IMR-90 (cell line): ENCODE results near the gene GLCE. TPM values are rescaled to one million over a fixed set of nuclear protein-coding genes. Genes with fewer than 3 reads are reported as not detected.

Source experiments
- ATAC-seq: fragments of 200-7000 bp; cut with Tn5 transposase; 2 replicates; pipeline ENCODE4 v1.9.1; 2020; ENCODE audit warnings: low read depth, mild to moderate bottlenecking, moderate library complexity
- BruUV-seq: library from RNA; stranded (reverse); fragments of 400-500 nt; replicated peaks from 2 replicates; lab custom pipeline; 2021; lab: Mats Ljungman, UMichigan
- CTCF ChIA-PET: fragments of 300-600 bp; formaldehyde crosslinking; extraction: SDS; loops from one replicate; lab custom pipeline; 2021; ENCODE audit warnings: antibody characterized with exemption; lab: Yijun Ruan, JAX
- POLR2A ChIA-PET: fragments of 300-600 bp; sonication (Branson Sonifier 250); formaldehyde crosslinking; loops from one replicate; lab custom pipeline; 2022; ENCODE audit warnings: antibody characterized with exemption; ENCODE audit not compliant: unreplicated experiment; lab: Charles Lee
- DNase-seq: peaks from one replicate; pipeline ENCODE4 v3.0.0; 2013
- H2AFZ ChIP-seq: replicated peaks from 2 replicates; pipeline ENCODE3; 2013; ENCODE audit warnings: low read length, mild to moderate bottlenecking; ENCODE audit not compliant: poor library complexity
- H2AK5ac ChIP-seq: 2 replicates; pipeline ENCODE4 v1.6.1; 2013; ENCODE audit warnings: low read depth, low read length, inconsistent platforms
- H2AK9ac ChIP-seq: replicated peaks from 2 replicates; pipeline ENCODE3; 2013; ENCODE audit warnings: mild to moderate bottlenecking, low read depth, low read length, moderate library complexity; ENCODE audit not compliant: poor library complexity
- H2BK120ac ChIP-seq: 2 replicates; pipeline ENCODE4 v1.6.1; 2013; ENCODE audit warnings: low read depth, low read length, inconsistent platforms
- H2BK15ac ChIP-seq: 3 replicates; pipeline ENCODE4 v1.6.1; 2013; ENCODE audit warnings: low read depth, low read length, inconsistent platforms
- H2BK20ac ChIP-seq: 2 replicates; pipeline ENCODE4 v1.6.1; 2013; ENCODE audit warnings: low read depth, mild to moderate bottlenecking, inconsistent platforms, low read length, moderate library complexity
- H2BK5ac ChIP-seq: 2 replicates; pipeline ENCODE4 v1.6.1; 2013; ENCODE audit warnings: mild to moderate bottlenecking, low read depth, low read length, inconsistent platforms; ENCODE audit not compliant: poor library complexity, severe bottlenecking
- H3K14ac ChIP-seq: replicated peaks from 2 replicates; pipeline ENCODE4 v1.6.1; 2013; ENCODE audit warnings: low read depth, low read length, inconsistent platforms
- H3K18ac ChIP-seq: 2 replicates; pipeline ENCODE4 v1.6.1; 2013; ENCODE audit warnings: low read depth, low read length, control low read depth
- H3K23ac ChIP-seq: 2 replicates; pipeline ENCODE4 v1.6.1; 2013; ENCODE audit warnings: low read depth, low read length, inconsistent platforms
- H3K27ac ChIP-seq: 2 replicates; pipeline ENCODE4 v1.5.1; 2013; ENCODE audit warnings: mild to moderate bottlenecking, control low read depth, low read length; ENCODE audit not compliant: insufficient read depth
- H3K27me3 ChIP-seq: 2 replicates; pipeline ENCODE4 v1.6.1; 2013; ENCODE audit warnings: low read length; ENCODE audit not compliant: control insufficient read depth, insufficient read depth
- H3K36me3 ChIP-seq: 2 replicates; pipeline ENCODE4 v1.6.1; 2013; ENCODE audit warnings: low read length, mixed read lengths; ENCODE audit not compliant: control insufficient read depth, insufficient read depth
- H3K4ac ChIP-seq: 2 replicates; pipeline ENCODE4 v1.6.1; 2013; ENCODE audit warnings: low read depth, low read length, inconsistent platforms
- H3K4me1 ChIP-seq: 2 replicates; pipeline ENCODE4 v1.6.1; 2013; ENCODE audit warnings: low read length, mixed read lengths; ENCODE audit not compliant: control insufficient read depth, insufficient read depth
- H3K4me2 ChIP-seq: 2 replicates; pipeline ENCODE4 v1.6.1; 2013; ENCODE audit warnings: low read depth, mild to moderate bottlenecking, control low read depth, low read length, moderate library complexity
- H3K4me3 ChIP-seq: 2 replicates; pipeline ENCODE4 v1.5.1; 2013; ENCODE audit warnings: low read depth, mild to moderate bottlenecking, control low read depth, low read length, moderate library complexity; ENCODE audit not compliant: insufficient read depth
- H3K56ac ChIP-seq: 2 replicates; pipeline ENCODE4 v1.6.1; 2013; ENCODE audit warnings: low read length, inconsistent platforms; ENCODE audit not compliant: insufficient read depth; ENCODE audit errors: extremely low read depth
- H3K79me1 ChIP-seq, 2 experiments: 2 replicates each; pipeline ENCODE4 v1.6.1; 2013; ENCODE audit warnings: low read length in 2 of 2, inconsistent platforms in 1 of 2, low read depth in 1 of 2
- H3K9ac ChIP-seq: 2 replicates; pipeline ENCODE4 v1.6.1; 2013; ENCODE audit warnings: low read depth, low read length, control low read depth
- H3K9me1 ChIP-seq: 2 replicates; pipeline ENCODE4 v1.6.1; 2013; ENCODE audit warnings: low read length, inconsistent platforms; ENCODE audit not compliant: insufficient read depth
- H3K9me3 ChIP-seq: 2 replicates; pipeline ENCODE4 v1.6.1; 2013; ENCODE audit warnings: low read length; ENCODE audit not compliant: control insufficient read depth, insufficient read depth
- H4K20me1 ChIP-seq: 2 replicates; pipeline ENCODE4 v1.6.1; 2013; ENCODE audit warnings: low read length, inconsistent platforms; ENCODE audit not compliant: insufficient read depth
- H4K5ac ChIP-seq: 2 replicates; pipeline ENCODE4 v1.6.1; 2013; ENCODE audit warnings: mild to moderate bottlenecking, low read depth, low read length, control low read depth
- H4K8ac ChIP-seq, 2 experiments: 2 replicates each; pipeline ENCODE4 v1.6.1; 2013; ENCODE audit warnings: low read depth in 2 of 2, low read length in 2 of 2, control low read depth in 1 of 2, inconsistent platforms in 1 of 2
- H4K91ac ChIP-seq: 2 replicates; pipeline ENCODE4 v1.6.1; 2013; ENCODE audit warnings: low read depth, low read length, inconsistent platforms; ENCODE audit not compliant: insufficient read depth
- BHLHE40 ChIP-seq: fragments of 150-350 bp; IDR thresholded peaks from 2 replicates; pipeline ENCODE4 v1.6.1; 2016; ENCODE audit warnings: mild to moderate bottlenecking, low read depth, low read length
- CTCF ChIP-seq: conservative IDR thresholded peaks from 2 replicates; pipeline ENCODE4 v1.5.1; 2012; ENCODE audit warnings: mild to moderate bottlenecking, low read depth, low read length, improper control_type of control experiment
- ELK1 ChIP-seq: fragments of 150-350 bp; IDR thresholded peaks from 2 replicates; pipeline ENCODE4 v1.6.1; 2016; ENCODE audit warnings: low read depth, mild to moderate bottlenecking, low read length, moderate library complexity, borderline replicate concordance
- FOS ChIP-seq: fragments of 150-350 bp; IDR thresholded peaks from 2 replicates; pipeline ENCODE4 v1.6.1; 2016; ENCODE audit warnings: low read depth, low read length
- MAFK ChIP-seq: IDR thresholded peaks from 2 replicates; pipeline ENCODE4 v1.6.1; 2012; ENCODE audit warnings: low read depth, low read length, improper control_type of control experiment
- MAZ ChIP-seq: IDR thresholded peaks from 2 replicates; pipeline ENCODE4 v1.6.1; 2012; ENCODE audit warnings: low read depth, mild to moderate bottlenecking, low read length, improper control_type of control experiment, moderate library complexity, borderline replicate concordance
- NFE2L2 ChIP-seq: fragments of 150-350 bp; IDR thresholded peaks from 2 replicates; pipeline ENCODE4 v1.6.1; 2016; ENCODE audit warnings: low read depth, mild to moderate bottlenecking, low read length
- RAD21 ChIP-seq: IDR thresholded peaks from 2 replicates; pipeline ENCODE4 v1.6.1; 2012; ENCODE audit warnings: low read length, improper control_type of control experiment
- RCOR1 ChIP-seq: IDR thresholded peaks from 2 replicates; pipeline ENCODE4 v1.6.1; 2012; ENCODE audit warnings: mild to moderate bottlenecking, low read length, improper control_type of control experiment; ENCODE audit not compliant: insufficient replicate concordance
- RFX5 ChIP-seq: IDR thresholded peaks from 2 replicates; pipeline ENCODE4 v1.8.0; 2012; ENCODE audit warnings: low read depth, mild to moderate bottlenecking, low read length, moderate library complexity
- SMC3 ChIP-seq: fragments of 150-350 bp; IDR thresholded peaks from 2 replicates; pipeline ENCODE4 v1.6.1; 2016; ENCODE audit warnings: low read depth, mild to moderate bottlenecking, antibody characterized with exemption, low read length, moderate library complexity
- WGBS, 2 experiments: methylation state at CpG; one replicate each; pipeline versions ENCODE4 v1.1.5 to v1.1.7; 2013; ENCODE audit warnings: missing lambda C conversion rate in 2 of 2; ENCODE audit not compliant: insufficient read length in 1 of 2; ENCODE audit errors: extremely low coverage in 2 of 2; 5-methylcytosine and 5-hydroxymethylcytosine counted together
- dilution Hi-C: fragments of 300-500 bp; cut with HindIII; formaldehyde crosslinking; loops from one replicate; pipeline ENCODE4 v1.14.3; 2018; ENCODE audit warnings: low sequenced_read_pairs; ENCODE audit not compliant: unreplicated experiment
- in situ Hi-C: fragments of 300-500 bp; cut with MboI; formaldehyde crosslinking; loops from 3 replicates; pipeline ENCODE4 v1.14.3; 2019; ENCODE audit warnings: low sequenced_read_pairs, inconsistent platforms, mixed read lengths
- intact Hi-C: fragments of 100-400 bp; cut with micrococcal nuclease; formaldehyde crosslinking; loops from 2 replicates; pipeline ENCODE4 v1.10.0; 2022
- polyA plus RNA-seq, 3 experiments: library from polyadenylated mRNA; depleted of rRNA; stranded (reverse); fragments of >200 nt; gene quantifications; 2 replicates each; pipeline ENCODE4 v1.2.3, GENCODE V29; 2012; ENCODE audit warnings: low replicate concordance in 1 of 3
- total RNA-seq: library from RNA; depleted of rRNA; stranded (reverse); fragments of >200 nt; gene quantifications from 2 replicates; pipeline ENCODE4 v1.2.3, GENCODE V29; 2012
- TF ChIP-seq, protein P1 (sequence below): fragments of 150-350 bp; IDR thresholded peaks from 2 replicates; pipeline ENCODE4 v1.6.1; 2017; ENCODE audit warnings: mild to moderate bottlenecking, antibody characterized with exemption, low read length, low read depth

GLCE gene
- total and polyA plus RNA-seq, 2 of the 4 experiments (the other 2 are of a cell fraction): 15.3 to 29.6 TPM

GRCh38 chr15:69116391-69116790 is 44.0 kb upstream of the GLCE start:
- dilution Hi-C loops: no loop called here
- Histone ChIP-seq H3K23ac (no peak overlapping the region), H4K91ac (no peak overlapping the region), H2BK15ac (no peak overlapping the region), H3K27ac (no peak overlapping the region), H2AK9ac (no peak overlapping the region), H4K5ac (no peak overlapping the region), H2AK5ac (no peak overlapping the region), H3K9me3 (no peaks in the 10 kb centered on the region; the same call in 1 of the 2 replicates), H3K79me1 (no peaks in the 10 kb centered on the region), H3K56ac (no peak overlapping the region), H3K4me3 (no peak overlapping the region), H3K9ac (no peak overlapping the region), H3K18ac (no peak overlapping the region), H3K27me3 (peaks cover 84% of the 10 kb centered on the region), H2BK120ac (no peak overlapping the region), H4K8ac (no peak overlapping the region), H3K4ac (no peak overlapping the region), H4K20me1 (no peaks in the 10 kb centered on the region), H2BK5ac (no peak overlapping the region), H3K4me2 (no peak overlapping the region), H3K36me3 (no peaks in the 10 kb centered on the region), H3K14ac (no peak overlapping the region), H3K4me1 (peaks cover 4% of the 10 kb centered on the region; the same call in 1 of the 2 replicates), H2AFZ (no peak overlapping the region), H3K9me1 (no peaks in the 10 kb centered on the region; the same call in 1 of the 2 replicates), H2BK20ac (no peak overlapping the region)
- no TSS peak for BruUV-seq
- ChIA-PET CTCF (no interaction called here), POLR2A (no interaction called here)
- intact Hi-C loops: no loop called here
- no peak for ATAC-seq
- TF ChIP-seq SMC3: no peak
- TF ChIP-seq BHLHE40: no peak
- TF ChIP-seq CTCF: no peak
- no peak for TF ChIP-seq FOS
- TF ChIP-seq MAZ: no peak
- TF ChIP-seq RFX5: no peak
- TF ChIP-seq RCOR1: no peak
- no peak for TF ChIP-seq RAD21
- TF ChIP-seq, protein P1, sequence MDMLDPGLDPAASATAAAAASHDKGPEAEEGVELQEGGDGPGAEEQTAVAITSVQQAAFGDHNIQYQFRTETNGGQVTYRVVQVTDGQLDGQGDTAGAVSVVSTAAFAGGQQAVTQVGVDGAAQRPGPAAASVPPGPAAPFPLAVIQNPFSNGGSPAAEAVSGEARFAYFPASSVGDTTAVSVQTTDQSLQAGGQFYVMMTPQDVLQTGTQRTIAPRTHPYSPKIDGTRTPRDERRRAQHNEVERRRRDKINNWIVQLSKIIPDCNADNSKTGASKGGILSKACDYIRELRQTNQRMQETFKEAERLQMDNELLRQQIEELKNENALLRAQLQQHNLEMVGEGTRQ: no peak
- TF ChIP-seq ELK1: no peak
- TF ChIP-seq MAFK: no peak
- no peak for TF ChIP-seq NFE2L2
- DNase-seq: no peak
- no CpG with 5 or more reads among the region's 4 CpGs for WGBS, 2 experiments
- in situ Hi-C loops: no loop called here
